ENCODE results near the gene AURKAIP1. TPM values are rescaled to one million over a fixed set of nuclear protein-coding genes. Genes with fewer than 3 reads are reported as not detected.
A peak's percentile ranks its signal among the peaks of the same experiment; 100 is the strongest.
"Not testable (repeated sequence)": the region's sequence is repeated elsewhere in the genome, so short reads cannot be mapped to it uniquely, and the experiment has no call there.

Gene AURKAIP1
- total RNA-seq, 1 donor from 2014 or later = 268 TPM

GRCh38 chr1:1407636-1408318 lies 32.8 kb upstream of the AURKAIP1 start:
- intact Hi-C loops (cut with micrococcal nuclease) = no loop called here
- no peak for ATAC-seq
- peak; percentile 24 for DNase-seq

- intact Hi-C loops (cut with micrococcal nuclease) = no loop called here
- peak; percentile 97 for DNase-seq
Measured at GRCh38 chr1:1406821-1407635, 32.0 kb upstream of the AURKAIP1 start, which contains the start of gene MRPL20. MRPL20 (minus strand) TSS chr1:1407293; CDS start chr1:1407217, 76 bp downstream.

GRCh38 chr1:1406101-1406820 lies 31.3 kb upstream of the AURKAIP1 start:
- DNase-seq = peak; percentile 31
- peak; percentile 1 for ATAC-seq
- intact Hi-C loops (cut with micrococcal nuclease) = no loop called here

More at GRCh38 chr1:1406821-1407635, 32.0 kb upstream of the AURKAIP1 start, which contains the start of gene MRPL20:
- peak; percentile 97 for ATAC-seq

- intact Hi-C loops (cut with micrococcal nuclease) = no loop called here
- ATAC-seq (no peak), DNase-seq (no peak)
Measured at GRCh38 chr1:1403653-1404052, 28.6 kb upstream of the AURKAIP1 start.

GRCh38 chr1:1402901-1403392 lies 27.9 kb upstream of the AURKAIP1 start:
- intact Hi-C loops (cut with micrococcal nuclease); DNase-seq; ATAC-seq: not testable (repeated sequence)

- DNase-seq = no peak
- intact Hi-C loops (cut with micrococcal nuclease) = no loop called here
- ATAC-seq = no peak
Measured at GRCh38 chr1:1402072-1402900, 27.3 kb upstream of the AURKAIP1 start.

- DNase-seq (no peak), ATAC-seq (no peak)
- intact Hi-C loops (cut with micrococcal nuclease) = no loop called here
Measured at GRCh38 chr1:1401457-1402010, 26.5 kb upstream of the AURKAIP1 start.

GRCh38 chr1:1400576-1401456 lies 25.8 kb upstream of the AURKAIP1 start:
- intact Hi-C loops (cut with micrococcal nuclease) = no loop called here
- DNase-seq (no peak), ATAC-seq (no peak)

- intact Hi-C loops (cut with micrococcal nuclease) = no loop called here
- DNase-seq (no peak), ATAC-seq (no peak)
Measured at GRCh38 chr1:1399872-1400575, 25.0 kb upstream of the AURKAIP1 start.

GRCh38 chr1:1399187-1399871 lies 24.3 kb upstream of the AURKAIP1 start, which contains the start of gene CCNL2:
CCNL2 (minus strand) TSS chr1:1399335; CDS start chr1:1399306, 29 bp downstream.
- DNase-seq (peak; percentile 100), ATAC-seq (peak; percentile 96)
- intact Hi-C loops (cut with micrococcal nuclease) = no loop called here

GRCh38 chr1:1398677-1399186 lies 23.7 kb upstream of the AURKAIP1 start:
- ATAC-seq (peak; percentile 1), DNase-seq (no peak)
- intact Hi-C loops (cut with micrococcal nuclease) = no loop called here

GRCh38 chr1:1397839-1398523 lies 23.0 kb upstream of the AURKAIP1 start:
- DNase-seq = no peak

GRCh38 chr1:1395166-1395565 lies 20.2 kb upstream of the AURKAIP1 start:
- intact Hi-C loops (cut with micrococcal nuclease) = no loop called here
- ATAC-seq = peak; percentile 9
- DNase-seq = no peak

More at GRCh38 chr1:1397839-1398523, 23.0 kb upstream of the AURKAIP1 start:
- no peak for ATAC-seq
- intact Hi-C loops (cut with micrococcal nuclease) = no loop called here

GRCh38 chr1:1394116-1394515 lies 19.1 kb upstream of the AURKAIP1 start:
- ATAC-seq (no peak), DNase-seq (no peak)
- intact Hi-C loops (cut with micrococcal nuclease) = no loop called here

- DNase-seq = peak; percentile 15
- intact Hi-C loops (cut with micrococcal nuclease) = no loop called here
- no peak for ATAC-seq
Measured at GRCh38 chr1:1393428-1393827, 18.4 kb upstream of the AURKAIP1 start.

Measured in left ventricle myocardium superior (tissue), 1 donor.